HG02870 (cell line): ENCODE measurements around the gene YIF1A.
"Not testable (repeated sequence)": the region's sequence is repeated elsewhere in the genome, so short reads cannot be mapped to it uniquely, and the experiment has no call there.

Source experiments
- ATAC-seq: cut with Tn5 transposase; IDR thresholded peaks from one replicate; pipeline ENCODE4 v1.9.1; 2021; ENCODE audit warnings: mild to moderate bottlenecking, moderate library complexity; ENCODE audit not compliant: unreplicated experiment

YIF1A gene

GRCh38 chr11:66326261-66327111 lies 37.5 kb upstream of the YIF1A start:
- no peak for ATAC-seq

GRCh38 chr11:66325263-66325671 lies 36.3 kb upstream of the YIF1A start:
- ATAC-seq = no peak

GRCh38 chr11:66324664-66325063 lies 35.7 kb upstream of the YIF1A start:
- no peak for ATAC-seq

GRCh38 chr11:66323684-66324083 lies 34.7 kb upstream of the YIF1A start:
- ATAC-seq = no peak

GRCh38 chr11:66322732-66323427 lies 33.9 kb upstream of the YIF1A start:
- ATAC-seq = no peak

- ATAC-seq = no peak
Measured at GRCh38 chr11:66321606-66322005, 32.7 kb upstream of the YIF1A start.

- ATAC-seq = not testable (repeated sequence)
Measured at GRCh38 chr11:66320748-66321147, 31.8 kb upstream of the YIF1A start.

- ATAC-seq = not testable (repeated sequence)
Measured at GRCh38 chr11:66320289-66320688, 31.3 kb upstream of the YIF1A start.

GRCh38 chr11:66318600-66318970 lies 29.6 kb upstream of the YIF1A start:
- ATAC-seq = no peak

- ATAC-seq = no peak
Measured at GRCh38 chr11:66317723-66318599, 29.0 kb upstream of the YIF1A start.

GRCh38 chr11:66317322-66317722 lies 28.4 kb upstream of the YIF1A start:
- no peak for ATAC-seq

GRCh38 chr11:66316849-66317251 lies 27.9 kb upstream of the YIF1A start, which contains the start of gene CD248:
TSS of gene CD248 (minus strand) at chr11:66317044. CDS start at chr11:66317027, 17 bp downstream.
- no peak for ATAC-seq

GRCh38 chr11:66315921-66316811 lies 27.2 kb upstream of the YIF1A start:
- no peak for ATAC-seq

- no peak for ATAC-seq
Measured at GRCh38 chr11:66315498-66315885, 26.5 kb upstream of the YIF1A start.

GRCh38 chr11:66314561-66315497 lies 25.9 kb upstream of the YIF1A start:
- no peak for ATAC-seq

- no peak for ATAC-seq
Measured at GRCh38 chr11:66314186-66314501, 25.2 kb upstream of the YIF1A start.

GRCh38 chr11:66313321-66314185 lies 24.6 kb upstream of the YIF1A start:
- no peak for ATAC-seq

- ATAC-seq = peak; percentile 60
Measured at GRCh38 chr11:66312549-66313320, 23.8 kb upstream of the YIF1A start.
